Thyroid gland (tissue), 4 donors: Measurements from ENCODE around the gene ZNF79. TPM values are rescaled to one million over a fixed set of nuclear protein-coding genes. Genes with fewer than 3 reads are reported as not detected.

Experiments
- DNase-seq, 2 donors: peaks; one replicate each; pipeline ENCODE4 v3.0.0-alpha.2; 2019
- H3K27ac ChIP-seq, 3 donors: fragments of 200-600 bp; sonication (generic); 1 replicate in 2 of 3; 2 replicates in 1 of 3; pipeline ENCODE4 v1.5.1; 2016 to 2019; ENCODE audit warnings: mild to moderate bottlenecking in 1 of 3, moderate library complexity in 1 of 3
- H3K27me3 ChIP-seq: fragments of 200-600 bp; sonication (generic); one replicate; pipeline ENCODE4 v1.5.1; 2019
- H3K36me3 ChIP-seq, 2 donors: fragments of 200-600 bp; sonication (generic); one replicate each; pipeline ENCODE4 v1.5.1; 2016 to 2019
- H3K4me1 ChIP-seq, 2 donors: fragments of 200-600 bp; sonication (generic); one replicate each; pipeline ENCODE4 v1.5.1; 2017 to 2019
- H3K4me3 ChIP-seq, 3 donors: fragments of 200-600 bp; sonication (generic); replicated peaks in 1 of 3; 1 replicate in 2 of 3; 2 replicates in 1 of 3; pipeline ENCODE4 v1.5.1; 2016; ENCODE audit warnings: mild to moderate bottlenecking in 1 of 3
- H3K9me3 ChIP-seq: fragments of 200-600 bp; sonication (generic); one replicate; pipeline ENCODE4 v1.5.1; 2017
- CTCF ChIP-seq, 6 experiments: fragments of 200-600 bp in 3 of 6; fragments of 450-650 bp in 3 of 6; sonication (generic) in 3 of 6; IDR thresholded peaks; one replicate each; pipeline ENCODE4 v1.5.1; 2016 to 2019; ENCODE audit warnings: antibody characterized with exemption in 6 of 6, mild to moderate bottlenecking in 2 of 6, inconsistent platforms in 1 of 6, moderate library complexity in 1 of 6
- POLR2A ChIP-seq, 2 donors: fragments of 450-650 bp; IDR thresholded peaks; one replicate each; pipeline ENCODE4 v1.6.1; 2017; ENCODE audit warnings: antibody characterized with exemption in 2 of 2, mild to moderate bottlenecking in 2 of 2, moderate library complexity in 1 of 2
- WGBS, 2 donors: methylation state at CpG; one replicate each; pipeline ENCODE4 v1.1.5; 2017; 5-methylcytosine and 5-hydroxymethylcytosine counted together
- intact Hi-C: fragments of 100-400 bp; cut with DNase I; formaldehyde crosslinking; loops from one replicate; pipeline ENCODE4 v1.15.1; 2023
- total RNA-seq, 4 donors: library from RNA; depleted of rRNA; stranded (reverse); fragments of >200 nt; gene quantifications; one replicate each; pipeline ENCODE4 v1.2.3, GENCODE V29; 2016

The ZNF79 gene
- total RNA-seq, 4 donors from 2014 or later: 10.6 to 19.4 (median 15.9) TPM

GRCh38 chr9:127467621-127468020 lies 43.4 kb downstream of the ZNF79 start:
- H3K27me3 ChIP-seq: no peaks in the 10 kb centered on the region
- H3K4me3 ChIP-seq: no peak overlapping the region
- H3K4me1 ChIP-seq: no peaks in the 10 kb centered on the region
- peaks cover 4 to 12% of the 10 kb centered on the region in 2 donors for H3K36me3 ChIP-seq
- no peak for TF ChIP-seq CTCF (IDR thresholded peaks at IDR 0.05)
- no peak for TF ChIP-seq POLR2A (IDR thresholded peaks at IDR 0.05)
- intact Hi-C loops: no loop called here
- no peak for DNase-seq
- H3K9me3 ChIP-seq: no peaks in the 10 kb centered on the region
- WGBS, 2 donors: 95 to 96% methylated on average over 14 of the region's 14 CpGs
- no peak overlapping the region for H3K27ac ChIP-seq

- no peak for DNase-seq
- Histone ChIP-seq H3K9me3 (no peaks in the 10 kb centered on the region), H3K27ac (no peak overlapping the region), H3K36me3 (peaks cover 0 to 18% of the 10 kb centered on the region in 2 donors), H3K27me3 (no peaks in the 10 kb centered on the region), H3K4me3 (no peak overlapping the region), H3K4me1 (no peaks in the 10 kb centered on the region)
- intact Hi-C loops: no loop called here
- TF ChIP-seq POLR2A (IDR thresholded peaks at IDR 0.05) (no peak), CTCF (IDR thresholded peaks at IDR 0.05) (no peak)
- WGBS, 2 donors: 93 to 95% methylated on average over 3 of the region's 3 CpGs
These were observed 46.5 kb downstream of the ZNF79 start for GRCh38 chr9:127470662-127471061.

GRCh38 chr9:127473501-127473900 lies 49.3 kb downstream of the ZNF79 start:
- TF ChIP-seq POLR2A (IDR thresholded peaks at IDR 0.05): no peak
- no peak for TF ChIP-seq CTCF (IDR thresholded peaks at IDR 0.05)
- DNase-seq: no peak
- no peaks in the 10 kb centered on the region for H3K4me1 ChIP-seq
- intact Hi-C loops: no loop called here
- no peak overlapping the region for H3K4me3 ChIP-seq
- H3K9me3 ChIP-seq: no peaks in the 10 kb centered on the region
- H3K27ac ChIP-seq: no peak overlapping the region
- peaks cover 0 to 17% of the 10 kb centered on the region in 2 donors for H3K36me3 ChIP-seq
- 92% methylated on average over 10 of the region's 10 CpGs for WGBS, 2 donors
- no peaks in the 10 kb centered on the region for H3K27me3 ChIP-seq

GRCh38 chr9:127473932-127474331 lies 49.8 kb downstream of the ZNF79 start:
- 85 to 95% methylated on average over 4 of the region's 4 CpGs for WGBS, 2 donors
- no peak overlapping the region for H3K27ac ChIP-seq
- TF ChIP-seq POLR2A (IDR thresholded peaks at IDR 0.05) (no peak), CTCF (IDR thresholded peaks at IDR 0.05) (no peak)
- intact Hi-C loops: no loop called here
- H3K9me3 ChIP-seq: no peaks in the 10 kb centered on the region
- peaks cover 0 to 21% of the 10 kb centered on the region in 2 donors for H3K36me3 ChIP-seq
- no peak overlapping the region for H3K4me3 ChIP-seq
- no peaks in the 10 kb centered on the region for H3K4me1 ChIP-seq
- no peaks in the 10 kb centered on the region for H3K27me3 ChIP-seq
- DNase-seq: no peak

GRCh38 chr9:127474592-127474991 lies 50.4 kb downstream of the ZNF79 start:
- Histone ChIP-seq H3K27me3 (no peaks in the 10 kb centered on the region), H3K4me3 (no peak overlapping the region), H3K4me1 (no peaks in the 10 kb centered on the region), H3K27ac (no peak overlapping the region), H3K36me3 (peaks cover 4 to 28% of the 10 kb centered on the region in 2 donors), H3K9me3 (no peaks in the 10 kb centered on the region)
- TF ChIP-seq POLR2A (IDR thresholded peaks at IDR 0.05): no peak
- no peak for TF ChIP-seq CTCF (IDR thresholded peaks at IDR 0.05)
- WGBS, 2 donors: 96 to 97% methylated on average over 5 of the region's 5 CpGs
- intact Hi-C loops: no loop called here
- no peak for DNase-seq
